Measurements from ENCODE around the gene HNRNPA2B1. TPM values are rescaled to one million over a fixed set of nuclear protein-coding genes. Genes with fewer than 3 reads are reported as not detected.

The HNRNPA2B1 gene
- total RNA-seq, 4 donors from 2014 or later = 184 to 306 (median 234) TPM

GRCh38 chr7:26182283-26182682 lies 18.3 kb downstream of the HNRNPA2B1 start:
- Histone ChIP-seq H3K4me1 (peaks cover 0 to 20% (median 0%) of the 10 kb centered on the region in 4 donors), H3K9me3 (no peaks in the 10 kb centered on the region), H3K36me3 (peaks cover 0 to 19% (median 0%) of the 10 kb centered on the region in 3 donors), H3K27ac (no peak overlapping the region), H3K27me3 (no peaks in the 10 kb centered on the region), H3K4me3 (no peak overlapping the region)
- TF ChIP-seq, protein P1, sequence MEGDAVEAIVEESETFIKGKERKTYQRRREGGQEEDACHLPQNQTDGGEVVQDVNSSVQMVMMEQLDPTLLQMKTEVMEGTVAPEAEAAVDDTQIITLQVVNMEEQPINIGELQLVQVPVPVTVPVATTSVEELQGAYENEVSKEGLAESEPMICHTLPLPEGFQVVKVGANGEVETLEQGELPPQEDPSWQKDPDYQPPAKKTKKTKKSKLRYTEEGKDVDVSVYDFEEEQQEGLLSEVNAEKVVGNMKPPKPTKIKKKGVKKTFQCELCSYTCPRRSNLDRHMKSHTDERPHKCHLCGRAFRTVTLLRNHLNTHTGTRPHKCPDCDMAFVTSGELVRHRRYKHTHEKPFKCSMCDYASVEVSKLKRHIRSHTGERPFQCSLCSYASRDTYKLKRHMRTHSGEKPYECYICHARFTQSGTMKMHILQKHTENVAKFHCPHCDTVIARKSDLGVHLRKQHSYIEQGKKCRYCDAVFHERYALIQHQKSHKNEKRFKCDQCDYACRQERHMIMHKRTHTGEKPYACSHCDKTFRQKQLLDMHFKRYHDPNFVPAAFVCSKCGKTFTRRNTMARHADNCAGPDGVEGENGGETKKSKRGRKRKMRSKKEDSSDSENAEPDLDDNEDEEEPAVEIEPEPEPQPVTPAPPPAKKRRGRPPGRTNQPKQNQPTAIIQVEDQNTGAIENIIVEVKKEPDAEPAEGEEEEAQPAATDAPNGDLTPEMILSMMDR (IDR thresholded peaks at IDR 0.05) = no peak
- TF ChIP-seq POLR2A (IDR thresholded peaks at IDR 0.05) (no peak), EP300 (IDR thresholded peaks at IDR 0.05) (no peak)
- WGBS, 2 donors = 68 to 71% methylated on average over 6 of the region's 6 CpGs
- no peak for DNase-seq (ENCODE audit: low spot score in 2 of 2)

GRCh38 chr7:26181474-26182227 lies 18.9 kb downstream of the HNRNPA2B1 start:
- no peak overlapping the region for H3K4me3 ChIP-seq
- WGBS, 2 donors = 60 to 66% methylated on average over 3 of the region's 3 CpGs
- no peak overlapping the region for H3K27ac ChIP-seq
- DNase-seq (ENCODE audit: low spot score in 2 of 2) = no peak
- no peaks in the 10 kb centered on the region for H3K9me3 ChIP-seq
- H3K4me1 ChIP-seq = peaks cover 0 to 17% (median 0%) of the 10 kb centered on the region in 4 donors
- TF ChIP-seq, protein P1 (IDR thresholded peaks at IDR 0.05) = no peak
- no peak for TF ChIP-seq POLR2A (IDR thresholded peaks at IDR 0.05)
- no peaks in the 10 kb centered on the region for H3K27me3 ChIP-seq
- H3K36me3 ChIP-seq = peaks cover 0 to 14% (median 0%) of the 10 kb centered on the region in 3 donors

- no peak overlapping the region for H3K27ac ChIP-seq
- H3K36me3 ChIP-seq = peaks cover 0 to 14% (median 0%) of the 10 kb centered on the region in 3 donors
- no peaks in the 10 kb centered on the region for H3K9me3 ChIP-seq
- TF ChIP-seq EP300 (IDR thresholded peaks at IDR 0.05) = no peak
- TF ChIP-seq, protein P1 (IDR thresholded peaks at IDR 0.05) = no peak
- TF ChIP-seq POLR2A (IDR thresholded peaks at IDR 0.05) = no peak
- no peak overlapping the region for H3K4me3 ChIP-seq
- H3K27me3 ChIP-seq = no peaks in the 10 kb centered on the region
- H3K4me1 ChIP-seq = peaks cover 0 to 17% (median 0%) of the 10 kb centered on the region in 4 donors
- no peak for DNase-seq (ENCODE audit: low spot score in 2 of 2)
- WGBS, 2 donors = 68 to 72% methylated on average over 5 of the region's 5 CpGs
Measured at GRCh38 chr7:26180792-26181198, 19.8 kb downstream of the HNRNPA2B1 start.

DNA sequence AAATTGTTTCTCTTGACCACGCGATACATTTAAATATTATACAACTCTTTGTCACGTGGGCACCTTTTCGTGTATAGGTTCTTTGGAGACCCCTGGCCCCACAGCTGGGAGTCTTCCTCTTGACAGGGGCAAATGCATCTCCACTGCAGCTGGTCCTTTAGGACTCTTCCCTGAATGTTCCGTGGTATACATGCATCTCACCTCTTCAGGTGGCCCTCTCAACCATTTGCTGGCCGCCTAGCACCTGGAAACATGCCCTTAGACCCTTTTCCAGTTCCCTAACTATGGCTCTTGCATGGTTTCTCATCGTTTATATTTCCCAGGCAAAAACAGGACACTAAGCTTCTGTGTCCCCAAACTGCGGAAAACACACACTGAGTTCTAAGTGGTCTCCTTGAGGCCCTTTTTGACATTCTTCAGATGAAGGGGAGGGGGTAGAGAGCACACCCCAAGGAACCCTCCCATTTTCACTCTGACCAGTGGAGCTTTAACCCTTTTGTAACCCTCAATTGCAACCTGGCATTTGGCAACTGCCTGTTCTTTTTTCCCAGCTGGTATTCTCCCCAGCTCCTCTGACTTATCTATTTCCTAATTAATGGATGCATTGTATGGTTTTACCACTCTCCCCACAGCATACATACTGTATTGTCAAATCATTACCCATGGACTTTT lies 20.6 kb downstream of the HNRNPA2B1 start:
- no peak overlapping the region for H3K27ac ChIP-seq
- no peaks in the 10 kb centered on the region for H3K9me3 ChIP-seq
- no peaks in the 10 kb centered on the region for H3K27me3 ChIP-seq
- peaks cover 0 to 5% (median 0%) of the 10 kb centered on the region in 3 donors for H3K36me3 ChIP-seq
- TF ChIP-seq, protein P1 (IDR thresholded peaks at IDR 0.05) = no peak
- no peak for TF ChIP-seq POLR2A (IDR thresholded peaks at IDR 0.05)
- no peak for TF ChIP-seq EP300 (IDR thresholded peaks at IDR 0.05)
- H3K4me1 ChIP-seq = peaks cover 0 to 17% (median 0%) of the 10 kb centered on the region in 4 donors
- WGBS, 2 donors = 46 to 58% methylated on average over 8 of the region's 8 CpGs
- no peak for DNase-seq (ENCODE audit: low spot score in 2 of 2)
- H3K4me3 ChIP-seq = no peak overlapping the region

GRCh38 chr7:26179422-26179821 lies 21.1 kb downstream of the HNRNPA2B1 start:
- Histone ChIP-seq H3K4me1 (peaks cover 0 to 17% (median 0%) of the 10 kb centered on the region in 4 donors), H3K4me3 (no peak overlapping the region), H3K36me3 (peaks cover 0 to 2% (median 0%) of the 10 kb centered on the region in 3 donors), H3K27me3 (no peaks in the 10 kb centered on the region), H3K9me3 (no peaks in the 10 kb centered on the region), H3K27ac (no peak overlapping the region)
- DNase-seq (ENCODE audit: low spot score in 2 of 2) = no peak
- WGBS, 2 donors = 69 to 76% methylated on average over 5 of the region's 5 CpGs
- TF ChIP-seq, protein P1 (IDR thresholded peaks at IDR 0.05) = no peak
- TF ChIP-seq EP300 (IDR thresholded peaks at IDR 0.05) (no peak), POLR2A (IDR thresholded peaks at IDR 0.05) (no peak)

Data from tibial nerve (tissue), 4 donors.